ENCODE results near the gene PRDX2. TPM values are rescaled to one million over a fixed set of nuclear protein-coding genes. Genes with fewer than 3 reads are reported as not detected.

The PRDX2 gene
- polyA plus RNA-seq, 1 of the 3 experiments (the other 2 are of a cell fraction) = 341 TPM

- Histone ChIP-seq H3K4me1 (ENCODE audit: control insufficient read depth in 1 of 2, insufficient read depth in 2 of 2, low read depth in 1 of 2, low read length in 1 of 2) (peaks cover 9 to 23% of the 10 kb centered on the region in 2 experiments; a peak in 1 of 4 replicates), H3K9me3 (no peaks in the 10 kb centered on the region), H3K9me2 (no peaks in the 10 kb centered on the region), H3K4me3 (ENCODE audit: low read depth in 2 of 2, low read length in 1 of 2) (peak overlapping the region; percentile 74 to 95; a peak in 3 of 4 replicates), H3F3A (replicated peaks; ENCODE audit: insufficient read depth) (peaks cover 17% of the 10 kb centered on the region), H3K4me2 (peak overlapping the region; percentile 100), H3K36me3 (replicated peaks in 1 of 2; ENCODE audit: control insufficient read depth in 1 of 2, insufficient read depth in 2 of 2, low read length in 1 of 2) (peaks cover 4 to 8% of the 10 kb centered on the region in 2 experiments), H2AFZ (ENCODE audit: low read depth) (no peak overlapping the region), H3K27me3 (ENCODE audit: insufficient read depth) (no peaks in the 10 kb centered on the region), H3K79me2 (ENCODE audit: insufficient read depth) (peaks cover 10% of the 10 kb centered on the region), H3K27ac (ENCODE audit: low read depth in 2 of 2, low read length in 1 of 2) (no peak overlapping the region), H3K9ac (no peak overlapping the region), H4K20me1 (ENCODE audit: insufficient read depth) (no peaks in the 10 kb centered on the region)
- no peak for DNase-seq
- 57% methylated on average over 1 of the region's 1 CpG for WGBS (ENCODE audit: low lambda C conversion rate)
- CTCF ChIA-PET = interaction anchor here (0.6 to 17.1 kb wide), 8 partner anchors 13 to 81 kb away, joined by 3 to 447 read pairs (median 4); partner anchors contain the start of genes DNASE2 and HOOK2
- no peak for TF ChIP-seq FOSL2 (IDR thresholded peaks at IDR 0.05; ENCODE audit: borderline replicate concordance, low read depth)
- TF ChIP-seq, protein P1, sequence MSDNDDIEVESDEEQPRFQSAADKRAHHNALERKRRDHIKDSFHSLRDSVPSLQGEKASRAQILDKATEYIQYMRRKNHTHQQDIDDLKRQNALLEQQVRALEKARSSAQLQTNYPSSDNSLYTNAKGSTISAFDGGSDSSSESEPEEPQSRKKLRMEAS (IDR thresholded peaks at IDR 0.05; ENCODE audit: low read depth) = no peak
- no peak for TF ChIP-seq GATA2 (CRISPR knock-in tag; IDR thresholded peaks at IDR 0.05)
- TF ChIP-seq ELF1 (IDR thresholded peaks at IDR 0.05) = no peak
- TF ChIP-seq YY1 (IDR thresholded peaks at IDR 0.05; ENCODE audit: low read depth) = no peak
- no peak for TF ChIP-seq NFIC (IDR thresholded peaks at IDR 0.05; ENCODE audit: borderline replicate concordance)
- TF ChIP-seq MXI1 (IDR thresholded peaks at IDR 0.05; ENCODE audit: low read depth, low read length) = no peak
- TF ChIP-seq, protein P2, sequence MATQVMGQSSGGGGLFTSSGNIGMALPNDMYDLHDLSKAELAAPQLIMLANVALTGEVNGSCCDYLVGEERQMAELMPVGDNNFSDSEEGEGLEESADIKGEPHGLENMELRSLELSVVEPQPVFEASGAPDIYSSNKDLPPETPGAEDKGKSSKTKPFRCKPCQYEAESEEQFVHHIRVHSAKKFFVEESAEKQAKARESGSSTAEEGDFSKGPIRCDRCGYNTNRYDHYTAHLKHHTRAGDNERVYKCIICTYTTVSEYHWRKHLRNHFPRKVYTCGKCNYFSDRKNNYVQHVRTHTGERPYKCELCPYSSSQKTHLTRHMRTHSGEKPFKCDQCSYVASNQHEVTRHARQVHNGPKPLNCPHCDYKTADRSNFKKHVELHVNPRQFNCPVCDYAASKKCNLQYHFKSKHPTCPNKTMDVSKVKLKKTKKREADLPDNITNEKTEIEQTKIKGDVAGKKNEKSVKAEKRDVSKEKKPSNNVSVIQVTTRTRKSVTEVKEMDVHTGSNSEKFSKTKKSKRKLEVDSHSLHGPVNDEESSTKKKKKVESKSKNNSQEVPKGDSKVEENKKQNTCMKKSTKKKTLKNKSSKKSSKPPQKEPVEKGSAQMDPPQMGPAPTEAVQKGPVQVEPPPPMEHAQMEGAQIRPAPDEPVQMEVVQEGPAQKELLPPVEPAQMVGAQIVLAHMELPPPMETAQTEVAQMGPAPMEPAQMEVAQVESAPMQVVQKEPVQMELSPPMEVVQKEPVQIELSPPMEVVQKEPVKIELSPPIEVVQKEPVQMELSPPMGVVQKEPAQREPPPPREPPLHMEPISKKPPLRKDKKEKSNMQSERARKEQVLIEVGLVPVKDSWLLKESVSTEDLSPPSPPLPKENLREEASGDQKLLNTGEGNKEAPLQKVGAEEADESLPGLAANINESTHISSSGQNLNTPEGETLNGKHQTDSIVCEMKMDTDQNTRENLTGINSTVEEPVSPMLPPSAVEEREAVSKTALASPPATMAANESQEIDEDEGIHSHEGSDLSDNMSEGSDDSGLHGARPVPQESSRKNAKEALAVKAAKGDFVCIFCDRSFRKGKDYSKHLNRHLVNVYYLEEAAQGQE (IDR thresholded peaks at IDR 0.05; ENCODE audit: low read depth, low read length) = no peak
- TF ChIP-seq POLR2AphosphoS5 (IDR thresholded peaks at IDR 0.05; ENCODE audit: low read depth, low read length) = no peak
- TF ChIP-seq FOXJ3 (CRISPR knock-in tag; IDR thresholded peaks at IDR 0.05) = no peak
- TF ChIP-seq MEF2A (IDR thresholded peaks at IDR 0.05; ENCODE audit: borderline replicate concordance, low read depth) = no peak
- POLR2A ChIA-PET = interaction anchor here (1.4 to 2.6 kb wide), 2 partner anchors 8 to 22 kb away, joined by 5 to 20 read pairs; partner anchors contain the start of gene JUNB
Measured at GRCh38 chr19:12800466-12800770, 1.2 kb downstream of the PRDX2 start.

- no peak overlapping the region for H3K9ac ChIP-seq
- H3K4me2 ChIP-seq = no peak overlapping the region
- WGBS (ENCODE audit: low lambda C conversion rate) = 99% methylated on average over 9 of the region's 18 CpGs
- no peak overlapping the region for H3K27ac ChIP-seq (ENCODE audit: low read depth in 2 of 2, low read length in 1 of 2)
- H3K36me3 ChIP-seq (replicated peaks in 1 of 2; ENCODE audit: control insufficient read depth in 1 of 2, insufficient read depth in 2 of 2, low read length in 1 of 2) = peaks cover 4 to 8% of the 10 kb centered on the region in 2 experiments
- H3K27me3 ChIP-seq (ENCODE audit: insufficient read depth) = no peaks in the 10 kb centered on the region
- POLR2A ChIA-PET = interaction anchor here (1.4 to 2.6 kb wide), 2 partner anchors 8 to 22 kb away, joined by 5 to 20 read pairs; partner anchors contain the start of gene JUNB
- H4K20me1 ChIP-seq (ENCODE audit: insufficient read depth) = no peaks in the 10 kb centered on the region
- peaks cover 9 to 23% of the 10 kb centered on the region in 2 experiments; a peak in 1 of 4 replicates for H3K4me1 ChIP-seq (ENCODE audit: control insufficient read depth in 1 of 2, insufficient read depth in 2 of 2, low read depth in 1 of 2, low read length in 1 of 2)
- H3F3A ChIP-seq (replicated peaks; ENCODE audit: insufficient read depth) = peaks cover 17% of the 10 kb centered on the region
- H2AFZ ChIP-seq (ENCODE audit: low read depth) = no peak overlapping the region
- H3K79me2 ChIP-seq (ENCODE audit: insufficient read depth) = peaks cover 10% of the 10 kb centered on the region
- H3K4me3 ChIP-seq (ENCODE audit: low read depth in 2 of 2, low read length in 1 of 2) = no peak overlapping the region
- no peaks in the 10 kb centered on the region for H3K9me2 ChIP-seq
- CTCF ChIA-PET = interaction anchor here (0.6 to 17.1 kb wide), 7 partner anchors 22 to 82 kb away, joined by 3 to 447 read pairs (median 4); partner anchors contain the start of genes DNASE2 and HOOK2
- DNase-seq = no peak
- no peaks in the 10 kb centered on the region for H3K9me3 ChIP-seq
- no peak for TF ChIP-seq RXRA (IDR thresholded peaks at IDR 0.05; ENCODE audit: borderline replicate concordance, low read depth)
- TF ChIP-seq EZH2phosphoT487 (IDR thresholded peaks at IDR 0.05; ENCODE audit: borderline replicate concordance, low read depth) = no peak
- no peak for TF ChIP-seq YY1 (IDR thresholded peaks at IDR 0.05; ENCODE audit: low read depth)
- no peak for TF ChIP-seq IRF3 (IDR thresholded peaks at IDR 0.05; ENCODE audit: low read depth, low read length)
- TF ChIP-seq CHD2 (IDR thresholded peaks at IDR 0.05; ENCODE audit: low read length, partially characterized antibody) = no peak
- TF ChIP-seq GATA2 (CRISPR knock-in tag; IDR thresholded peaks at IDR 0.05) = no peak
- TF ChIP-seq, protein P2 (IDR thresholded peaks at IDR 0.05; ENCODE audit: low read depth, low read length) = no peak
- no peak for TF ChIP-seq FOXM1 (IDR thresholded peaks at IDR 0.05; ENCODE audit: low read depth)
- no peak for TF ChIP-seq RAD21 (IDR thresholded peaks at IDR 0.05; ENCODE audit: low read length)
- TF ChIP-seq MEF2A (IDR thresholded peaks at IDR 0.05; ENCODE audit: borderline replicate concordance, low read depth) = no peak
Measured at GRCh38 chr19:12799742-12800465, 1.7 kb downstream of the PRDX2 start.
